SH-SY5Y (cell line): Measurements from ENCODE around the gene VEGFC.

ENCODE experiments used
- GATA2 ChIP-seq: IDR thresholded peaks from 2 replicates; pipeline ENCODE4 v1.6.1; 2011; ENCODE audit warnings: mild to moderate bottlenecking, low read depth, low read length
- GATA3 ChIP-seq: IDR thresholded peaks from 2 replicates; pipeline ENCODE4 v1.6.1; 2011; ENCODE audit warnings: low read depth, mild to moderate bottlenecking, low read length, moderate library complexity

DNA sequence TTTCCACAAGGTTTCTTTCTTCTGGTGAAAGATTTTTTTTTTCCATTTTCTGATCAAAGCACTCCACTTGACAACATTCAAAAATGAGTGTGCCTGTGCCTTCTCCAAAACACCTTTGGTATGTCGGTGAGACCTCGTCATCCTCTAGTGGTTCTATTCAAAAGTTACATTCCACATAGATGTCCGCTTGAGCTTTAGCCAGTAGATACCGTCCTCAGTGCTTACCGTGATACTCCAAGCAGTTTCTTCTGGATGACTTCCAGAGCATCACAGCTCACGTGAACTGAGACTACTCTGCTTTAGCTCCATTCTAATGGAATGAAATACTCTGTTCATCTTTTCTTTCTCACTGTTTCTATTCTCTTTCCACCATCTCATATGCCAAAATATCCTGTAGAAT is 38.2 kb upstream of the VEGFC start:
- no peak for TF ChIP-seq GATA2
- no peak for TF ChIP-seq GATA3
